Measurements from ENCODE around the gene SLC35B3. TPM values are rescaled to one million over a fixed set of nuclear protein-coding genes. Genes with fewer than 3 reads are reported as not detected.

The SLC35B3 gene
- total and polyA plus RNA-seq, 10 donors, result 11.6 to 20.6 (median 16.7) TPM

DNA sequence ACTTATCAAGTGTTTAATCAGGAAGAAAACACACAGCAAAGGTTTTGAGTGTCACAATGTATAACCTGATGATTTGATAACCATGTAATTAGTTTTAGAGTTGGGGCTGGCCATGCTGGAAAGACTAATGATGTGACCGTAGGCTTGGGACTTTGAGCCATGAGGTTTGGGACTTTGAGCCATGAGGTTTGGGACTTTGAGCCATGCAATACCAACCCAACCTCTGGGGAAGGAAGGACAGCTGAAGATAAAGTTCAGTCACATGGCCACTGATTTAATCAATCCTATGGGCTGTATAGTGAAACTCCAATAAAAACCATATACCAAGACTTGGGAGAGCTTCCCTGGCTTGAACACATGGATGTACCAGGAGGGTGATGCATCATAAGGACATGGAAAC lies 32.8 kb downstream of the SLC35B3 start:
- no peak for DNase-seq
- Histone ChIP-seq H3K4me1 (no peaks in the 10 kb centered on the region), H3K9me3 (peaks cover 0 to 2% (median 0%) of the 10 kb centered on the region in 8 donors), H3K4me3 (no peak overlapping the region), H3K27me3 (replicated peaks in 1 of 7) (no peaks in the 10 kb centered on the region), H3K36me3 (peaks cover 0 to 4% (median 0%) of the 10 kb centered on the region in 6 donors), H3K27ac (no peak overlapping the region)
- intact Hi-C loops (cut with DNase I; ENCODE audit: low total_unique reads), result no loop called here
- TF ChIP-seq, protein P1, sequence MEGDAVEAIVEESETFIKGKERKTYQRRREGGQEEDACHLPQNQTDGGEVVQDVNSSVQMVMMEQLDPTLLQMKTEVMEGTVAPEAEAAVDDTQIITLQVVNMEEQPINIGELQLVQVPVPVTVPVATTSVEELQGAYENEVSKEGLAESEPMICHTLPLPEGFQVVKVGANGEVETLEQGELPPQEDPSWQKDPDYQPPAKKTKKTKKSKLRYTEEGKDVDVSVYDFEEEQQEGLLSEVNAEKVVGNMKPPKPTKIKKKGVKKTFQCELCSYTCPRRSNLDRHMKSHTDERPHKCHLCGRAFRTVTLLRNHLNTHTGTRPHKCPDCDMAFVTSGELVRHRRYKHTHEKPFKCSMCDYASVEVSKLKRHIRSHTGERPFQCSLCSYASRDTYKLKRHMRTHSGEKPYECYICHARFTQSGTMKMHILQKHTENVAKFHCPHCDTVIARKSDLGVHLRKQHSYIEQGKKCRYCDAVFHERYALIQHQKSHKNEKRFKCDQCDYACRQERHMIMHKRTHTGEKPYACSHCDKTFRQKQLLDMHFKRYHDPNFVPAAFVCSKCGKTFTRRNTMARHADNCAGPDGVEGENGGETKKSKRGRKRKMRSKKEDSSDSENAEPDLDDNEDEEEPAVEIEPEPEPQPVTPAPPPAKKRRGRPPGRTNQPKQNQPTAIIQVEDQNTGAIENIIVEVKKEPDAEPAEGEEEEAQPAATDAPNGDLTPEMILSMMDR (IDR thresholded peaks at IDR 0.05 in 8 of 11, conservative IDR thresholded peaks at IDR 0.05 in 3 of 11), result no peak
- no peak for TF ChIP-seq POLR2A (IDR thresholded peaks at IDR 0.05)
- no peak for TF ChIP-seq POLR2AphosphoS5 (IDR thresholded peaks at IDR 0.05)
- WGBS, 5 donors, result 93 to 100% (median 100%) methylated on average over 1 of the region's 1 CpG

DNA sequence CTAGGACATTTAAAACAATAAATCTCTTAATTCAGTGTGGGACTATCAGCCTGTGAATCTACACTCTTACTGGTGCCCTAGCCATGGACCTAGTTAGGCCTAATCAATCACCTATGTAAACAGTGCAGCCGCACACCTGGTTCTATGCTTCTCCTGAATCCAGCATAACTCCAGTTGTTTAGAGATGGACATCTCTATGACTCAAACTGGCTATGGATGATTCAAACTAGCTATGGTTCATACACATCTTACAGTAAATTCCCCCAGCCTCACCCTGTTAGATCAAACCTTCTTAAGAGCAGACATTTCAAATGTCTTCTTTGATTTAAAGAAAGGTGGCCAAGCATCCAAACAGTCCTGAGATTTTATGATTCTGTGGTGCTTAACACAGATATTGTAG lies 34.7 kb downstream of the SLC35B3 start:
- H3K4me3 ChIP-seq, result no peak overlapping the region
- WGBS, 5 donors, result 65 to 100% (median 94%) methylated on average over 1 of the region's 1 CpG
- no peak for TF ChIP-seq POLR2A (IDR thresholded peaks at IDR 0.05)
- TF ChIP-seq POLR2AphosphoS5 (IDR thresholded peaks at IDR 0.05), result no peak
- TF ChIP-seq, protein P1 (IDR thresholded peaks at IDR 0.05 in 8 of 11, conservative IDR thresholded peaks at IDR 0.05 in 3 of 11), result no peak
- intact Hi-C loops (cut with DNase I; ENCODE audit: low total_unique reads), result no loop called here
- peaks cover 0 to 2% (median 0%) of the 10 kb centered on the region in 8 donors for H3K9me3 ChIP-seq
- DNase-seq, result no peak
- H3K27ac ChIP-seq, result no peak overlapping the region
- H3K27me3 ChIP-seq (replicated peaks in 1 of 7), result no peaks in the 10 kb centered on the region
- no peaks in the 10 kb centered on the region for H3K4me1 ChIP-seq
- H3K36me3 ChIP-seq, result peaks cover 0 to 4% (median 0%) of the 10 kb centered on the region in 6 donors

DNA sequence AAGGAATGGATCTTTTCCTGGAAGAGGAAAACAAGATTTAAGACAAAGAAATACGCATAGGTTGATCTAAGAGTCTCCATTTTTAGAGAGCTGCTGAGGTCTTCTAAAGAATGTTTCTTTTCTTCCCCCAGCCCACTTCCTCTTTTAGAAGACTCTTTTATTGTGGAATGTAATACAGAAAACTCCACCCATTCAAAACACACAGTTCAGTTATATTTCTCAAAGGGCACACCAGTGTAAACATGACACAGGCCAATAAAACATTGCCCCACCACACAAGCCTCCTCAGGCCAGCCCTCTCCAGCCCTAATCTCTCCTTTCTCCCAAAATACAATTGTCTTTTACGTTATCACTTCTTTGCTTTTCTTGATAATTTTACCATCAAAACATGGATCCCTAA lies 42.8 kb downstream of the SLC35B3 start:
- no peaks in the 10 kb centered on the region for H3K36me3 ChIP-seq
- H3K27ac ChIP-seq, result no peak overlapping the region
- intact Hi-C loops (cut with DNase I; ENCODE audit: low total_unique reads), result no loop called here
- TF ChIP-seq POLR2A (IDR thresholded peaks at IDR 0.05) (no peak), POLR2AphosphoS5 (IDR thresholded peaks at IDR 0.05) (no peak)
- TF ChIP-seq, protein P1 (IDR thresholded peaks at IDR 0.05 in 8 of 11, conservative IDR thresholded peaks at IDR 0.05 in 3 of 11), result no peak
- no peaks in the 10 kb centered on the region for H3K27me3 ChIP-seq (replicated peaks in 1 of 7)
- no peak for DNase-seq
- WGBS, 5 donors, result 59 to 71% (median 65%) methylated on average over 2 of the region's 2 CpGs
- no peak overlapping the region for H3K4me3 ChIP-seq
- no peaks in the 10 kb centered on the region for H3K4me1 ChIP-seq
- no peaks in the 10 kb centered on the region for H3K9me3 ChIP-seq

DNA sequence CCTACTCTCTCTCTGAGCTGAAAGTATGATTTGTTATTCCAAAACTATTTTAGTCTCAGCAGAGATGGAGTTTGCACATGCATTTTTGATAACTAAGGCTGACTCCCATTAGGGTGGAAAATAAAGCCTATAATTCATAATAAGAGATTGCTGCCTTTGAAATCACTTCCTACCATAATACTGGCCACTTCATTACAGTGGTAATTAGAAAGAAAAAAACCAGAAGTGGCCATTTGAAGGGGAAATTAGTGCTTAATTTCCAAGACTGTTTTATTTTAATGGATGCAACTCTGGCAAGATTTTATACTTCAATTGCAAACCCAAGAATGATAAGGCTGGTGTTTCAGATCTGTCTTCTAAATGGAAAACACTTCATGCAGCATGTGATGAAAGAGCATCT lies 43.4 kb downstream of the SLC35B3 start:
- Histone ChIP-seq H3K36me3 (no peaks in the 10 kb centered on the region), H3K27ac (no peak overlapping the region), H3K4me3 (no peak overlapping the region), H3K9me3 (no peaks in the 10 kb centered on the region), H3K4me1 (no peaks in the 10 kb centered on the region), H3K27me3 (replicated peaks in 1 of 7) (no peaks in the 10 kb centered on the region)
- TF ChIP-seq, protein P1 (IDR thresholded peaks at IDR 0.05 in 8 of 11, conservative IDR thresholded peaks at IDR 0.05 in 3 of 11), result no peak
- intact Hi-C loops (cut with DNase I; ENCODE audit: low total_unique reads), result no loop called here
- DNase-seq, result no peak
